ENCODE data around the gene FAM222A. TPM values are rescaled to one million over a fixed set of nuclear protein-coding genes. Genes with fewer than 3 reads are reported as not detected.

Gene FAM222A
- polyA plus RNA-seq, 3 donors: 0.09 TPM; not detected in 2

- Histone ChIP-seq H2AFZ (ENCODE audit: insufficient read depth, low read depth, low read length, poor library complexity, severe bottlenecking) (no peak overlapping the region), H3K79me2 (ENCODE audit: insufficient read depth, low read length) (no peaks in the 10 kb centered on the region), H3K4me2 (replicated peaks; ENCODE audit: extremely low read depth, low read length, poor library complexity, severe bottlenecking) (no peak overlapping the region), H3K27me3 (ENCODE audit: control insufficient read depth in 2 of 2, insufficient read depth in 2 of 2, low read length in 2 of 2) (no peaks in the 10 kb centered on the region), H3K4me1 (ENCODE audit: control insufficient read depth in 1 of 2, insufficient read depth in 2 of 2, low read length in 2 of 2) (no peaks in the 10 kb centered on the region), H3K9me3 (replicated peaks in 1 of 2; ENCODE audit: control insufficient read depth in 1 of 2, insufficient read depth in 1 of 2, low read length in 2 of 2) (peaks cover 0 to 15% of the 10 kb centered on the region in 2 donors), H3K4me3 (replicated peaks in 1 of 3; ENCODE audit: low read depth in 2 of 3, low read length in 3 of 3) (no peak overlapping the region), H3K9ac (ENCODE audit: insufficient read depth, low read length, poor library complexity, severe bottlenecking) (no peak overlapping the region), H3K27ac (ENCODE audit: low read depth in 1 of 2, low read length in 2 of 2) (no peak overlapping the region), H4K20me1 (ENCODE audit: insufficient read depth, low read length) (no peaks in the 10 kb centered on the region), H3K36me3 (replicated peaks in 1 of 2; ENCODE audit: control insufficient read depth in 1 of 2, insufficient read depth in 2 of 2, low read length in 2 of 2) (no peaks in the 10 kb centered on the region)
- Mint-ChIP-seq H3K4me1 (peaks cover 10% of the 10 kb centered on the region), H3K9me3 (peaks cover 2 to 24% (median 12%) of the 10 kb centered on the region in 7 donors), H3K36me3 (no peaks in the 10 kb centered on the region), H3K27ac (no peak overlapping the region), H3K4me3 (no peak overlapping the region), H3K27me3 (ENCODE audit: low read depth in 3 of 3) (peaks cover 7 to 10% (median 8%) of the 10 kb centered on the region in 3 donors)
- no peak for DNase-seq
- no CpG with 5 or more reads among the region's 1 CpG for WGBS (ENCODE audit: insufficient coverage)
- no peak for TF ChIP-seq CTCF (IDR thresholded peaks at IDR 0.05)
- intact Hi-C loops (cut with micrococcal nuclease): no loop called here
Measured at GRCh38 chr12:109778684-109779083, 65.1 kb downstream of the FAM222A start.

GRCh38 chr12:109779382-109779781 lies 65.8 kb downstream of the FAM222A start:
- Histone ChIP-seq H3K9me3 (replicated peaks in 1 of 2; ENCODE audit: control insufficient read depth in 1 of 2, insufficient read depth in 1 of 2, low read length in 2 of 2) (peaks cover 0 to 15% of the 10 kb centered on the region in 2 donors), H3K4me3 (replicated peaks in 1 of 3; ENCODE audit: low read depth in 2 of 3, low read length in 3 of 3) (no peak overlapping the region), H3K27me3 (ENCODE audit: control insufficient read depth in 2 of 2, insufficient read depth in 2 of 2, low read length in 2 of 2) (no peaks in the 10 kb centered on the region), H3K4me2 (replicated peaks; ENCODE audit: extremely low read depth, low read length, poor library complexity, severe bottlenecking) (no peak overlapping the region), H4K20me1 (ENCODE audit: insufficient read depth, low read length) (no peaks in the 10 kb centered on the region), H3K27ac (ENCODE audit: low read depth in 1 of 2, low read length in 2 of 2) (no peak overlapping the region), H2AFZ (ENCODE audit: insufficient read depth, low read depth, low read length, poor library complexity, severe bottlenecking) (no peak overlapping the region), H3K4me1 (ENCODE audit: control insufficient read depth in 1 of 2, insufficient read depth in 2 of 2, low read length in 2 of 2) (no peaks in the 10 kb centered on the region), H3K9ac (ENCODE audit: insufficient read depth, low read length, poor library complexity, severe bottlenecking) (no peak overlapping the region), H3K36me3 (replicated peaks in 1 of 2; ENCODE audit: control insufficient read depth in 1 of 2, insufficient read depth in 2 of 2, low read length in 2 of 2) (no peaks in the 10 kb centered on the region), H3K79me2 (ENCODE audit: insufficient read depth, low read length) (no peaks in the 10 kb centered on the region)
- TF ChIP-seq CTCF (IDR thresholded peaks at IDR 0.05): no peak
- no peak overlapping the region for H3K4me3 Mint-ChIP-seq
- H3K27ac Mint-ChIP-seq: peak overlapping the region in 2 of 7 donors; percentile 47 to 50
- H3K27me3 Mint-ChIP-seq (ENCODE audit: low read depth in 3 of 3): peaks cover 6 to 10% (median 7%) of the 10 kb centered on the region in 3 donors
- intact Hi-C loops (cut with micrococcal nuclease): no loop called here
- H3K4me1 Mint-ChIP-seq: peaks cover 9% of the 10 kb centered on the region
- 79% methylated on average over 4 of the region's 6 CpGs for WGBS (ENCODE audit: insufficient coverage)
- H3K36me3 Mint-ChIP-seq: no peaks in the 10 kb centered on the region
- peaks cover 2 to 24% (median 12%) of the 10 kb centered on the region in 7 donors for H3K9me3 Mint-ChIP-seq
- DNase-seq: peak; percentile 40 to 59 (median 55)
